Measurements from ENCODE around the gene MAPK1IP1L.

- TF ChIP-seq CTCF (IDR thresholded peaks at IDR 0.05): no peak
- TF ChIP-seq EZH2phosphoT487 (IDR thresholded peaks at IDR 0.05): no peak
- no peak for TF ChIP-seq EZH2 (IDR thresholded peaks at IDR 0.05)
These were observed 2.7 kb downstream of the MAPK1IP1L start for GRCh38 chr14:55054098-55054497.
